GM12873 (cell line): Measurements from ENCODE around the gene LCT.

Experiments used
- TF ChIP-seq, protein P1 (sequence below): IDR thresholded peaks from 2 replicates; pipeline ENCODE4 v1.5.1; 2012; ENCODE audit warnings: low read depth, mild to moderate bottlenecking, moderate library complexity, low read length, control low read depth; ENCODE audit not compliant: insufficient read depth; ENCODE audit errors: missing control alignments

The LCT gene

DNA sequence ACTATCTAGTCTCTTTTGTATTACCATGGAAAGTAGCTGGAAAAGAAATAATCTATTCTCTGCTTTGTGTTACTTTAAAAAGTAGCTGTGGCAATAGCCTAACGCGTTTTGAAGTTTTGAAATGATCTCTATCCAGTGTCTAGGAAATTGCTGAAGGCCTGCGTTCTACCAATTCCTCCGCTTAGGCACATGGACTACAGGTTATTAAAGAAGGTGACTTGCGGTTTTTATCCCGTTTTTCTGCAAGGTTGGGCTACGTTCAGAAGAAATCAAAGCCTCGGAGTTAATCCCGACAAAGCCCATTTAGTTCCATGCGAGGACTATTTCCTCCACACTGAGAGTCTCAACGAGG, 96.0 kb downstream of the LCT start:
- TF ChIP-seq, protein P1, sequence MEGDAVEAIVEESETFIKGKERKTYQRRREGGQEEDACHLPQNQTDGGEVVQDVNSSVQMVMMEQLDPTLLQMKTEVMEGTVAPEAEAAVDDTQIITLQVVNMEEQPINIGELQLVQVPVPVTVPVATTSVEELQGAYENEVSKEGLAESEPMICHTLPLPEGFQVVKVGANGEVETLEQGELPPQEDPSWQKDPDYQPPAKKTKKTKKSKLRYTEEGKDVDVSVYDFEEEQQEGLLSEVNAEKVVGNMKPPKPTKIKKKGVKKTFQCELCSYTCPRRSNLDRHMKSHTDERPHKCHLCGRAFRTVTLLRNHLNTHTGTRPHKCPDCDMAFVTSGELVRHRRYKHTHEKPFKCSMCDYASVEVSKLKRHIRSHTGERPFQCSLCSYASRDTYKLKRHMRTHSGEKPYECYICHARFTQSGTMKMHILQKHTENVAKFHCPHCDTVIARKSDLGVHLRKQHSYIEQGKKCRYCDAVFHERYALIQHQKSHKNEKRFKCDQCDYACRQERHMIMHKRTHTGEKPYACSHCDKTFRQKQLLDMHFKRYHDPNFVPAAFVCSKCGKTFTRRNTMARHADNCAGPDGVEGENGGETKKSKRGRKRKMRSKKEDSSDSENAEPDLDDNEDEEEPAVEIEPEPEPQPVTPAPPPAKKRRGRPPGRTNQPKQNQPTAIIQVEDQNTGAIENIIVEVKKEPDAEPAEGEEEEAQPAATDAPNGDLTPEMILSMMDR = no peak

DNA sequence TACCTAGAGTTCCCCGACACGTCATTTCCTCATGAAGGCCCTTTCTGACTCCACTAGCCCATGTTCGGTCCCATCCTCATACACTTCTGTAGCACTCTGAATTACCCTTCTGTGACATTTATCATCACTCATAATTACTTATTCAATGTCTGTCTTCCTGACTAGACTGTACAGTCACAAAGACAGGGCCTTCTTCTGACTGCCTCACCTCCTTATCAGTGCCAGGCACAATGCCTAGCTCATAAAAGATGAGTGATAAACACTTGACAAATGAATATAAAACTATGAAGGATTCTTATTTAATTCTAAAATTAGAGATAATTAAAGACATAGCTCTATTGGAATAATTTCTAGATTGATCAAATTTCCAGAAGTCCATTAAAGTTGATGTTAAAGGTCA, 96.8 kb downstream of the LCT start:
- TF ChIP-seq, protein P1 = no peak
